ENCODE measurements around the gene CDC42BPB. TPM values are rescaled to one million over a fixed set of nuclear protein-coding genes. Genes with fewer than 3 reads are reported as not detected.

Gene CDC42BPB
- total RNA-seq, 1 experiment from 2014 or later, result 103 TPM

DNA sequence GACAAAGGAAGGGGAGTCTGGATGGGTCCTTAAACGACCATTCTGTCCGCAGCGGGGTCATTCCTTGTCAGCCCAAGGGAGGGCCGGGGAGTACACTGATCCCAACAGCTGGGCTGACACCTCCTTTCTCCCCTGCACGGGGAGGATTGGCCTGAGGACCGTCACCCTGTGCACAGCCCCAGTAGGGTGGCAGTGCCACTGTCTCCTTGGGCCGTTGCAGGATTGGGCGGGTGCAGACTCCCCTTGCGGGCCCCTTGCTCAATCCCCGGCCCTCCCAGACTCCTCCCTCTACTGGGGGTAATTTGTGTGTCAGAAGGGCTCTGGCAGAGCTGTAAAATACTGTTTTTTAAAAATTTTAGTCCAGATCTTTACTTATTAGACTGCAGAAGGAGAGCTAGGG is 147.4 kb downstream of the CDC42BPB start:
- no peak overlapping the region for H2BK120ac ChIP-seq (ENCODE audit: low read depth, low read length, poor library complexity, severe bottlenecking)
- no peak overlapping the region for H4K91ac ChIP-seq (ENCODE audit: insufficient read length, low read depth, low read length)
- H2BK12ac ChIP-seq (ENCODE audit: insufficient read length, low read depth, low read length), result no peak overlapping the region
- DNase-seq, result no peak
- no peak overlapping the region for H3K9ac ChIP-seq (ENCODE audit: extremely low read depth, insufficient read length, low read length)
- H3K27ac ChIP-seq (ENCODE audit: insufficient read length, low read depth, low read length), result no peak overlapping the region
- Mint-ChIP-seq H3K9me3 (peaks cover 16 to 17% of the 10 kb centered on the region in 2 experiments), H3K27me3 (ENCODE audit: low read depth) (no peaks in the 10 kb centered on the region), H3K36me3 (ENCODE audit: insufficient read depth in 1 of 3, low read depth in 3 of 3) (peaks cover 22 to 31% (median 28%) of the 10 kb centered on the region in 3 experiments), H3K27ac (0 out of 7 replicates have a peak overlapping the region, but pooled peaks of 1 of the 3 experiments have one; percentile 48), H3K4me1 (no peaks in the 10 kb centered on the region; a peak in 1 of 4 replicates), H3K4me3 (no peak overlapping the region)
- no peak overlapping the region for H3T11ph ChIP-seq (ENCODE audit: low read length)
- no peaks in the 10 kb centered on the region for H4K20me1 ChIP-seq (ENCODE audit: control insufficient read depth, insufficient read depth, insufficient read length)
- H3K27me3 ChIP-seq (ENCODE audit: insufficient read depth, low read length), result no peaks in the 10 kb centered on the region
- no peak overlapping the region for H2BK20ac ChIP-seq (ENCODE audit: low read depth, low read length, poor library complexity, severe bottlenecking)
- no peak overlapping the region for H3K18ac ChIP-seq (ENCODE audit: insufficient read length, low read depth, low read length)
- H3K4me2 ChIP-seq (ENCODE audit: insufficient read depth, insufficient read length, low read length), result no peak overlapping the region
- no peak for TF ChIP-seq CTCF (conservative IDR thresholded peaks at IDR 0.05)
- H3K79me2 ChIP-seq (ENCODE audit: insufficient read depth, low read length), result no peaks in the 10 kb centered on the region
- no peaks in the 10 kb centered on the region for H3K79me1 ChIP-seq (ENCODE audit: insufficient read depth, low read depth, low read length, poor library complexity, severe bottlenecking)
- no peak overlapping the region for H3K14ac ChIP-seq (ENCODE audit: insufficient read depth, low read length)
- H2BK15ac ChIP-seq (ENCODE audit: low read depth, low read length), result no peak overlapping the region
- H3K4me1 ChIP-seq (ENCODE audit: insufficient read depth, low read length), result no peaks in the 10 kb centered on the region
- no CpG with 5 or more reads among the region's 10 CpGs for WGBS (ENCODE audit: extremely low coverage, insufficient read length, low lambda C conversion rate)
- H3K23ac ChIP-seq (ENCODE audit: insufficient read length, low read depth, low read length), result no peak overlapping the region
- no peak overlapping the region for H2BK5ac ChIP-seq (ENCODE audit: insufficient read length, low read length)
- H2AFZ ChIP-seq (ENCODE audit: low read length), result no peak overlapping the region
- H3K9me3 ChIP-seq (ENCODE audit: control insufficient read depth, low read depth, low read length), result no peaks in the 10 kb centered on the region
- H4K5ac ChIP-seq (ENCODE audit: insufficient read length, low read depth, low read length), result no peak overlapping the region
- H4K8ac ChIP-seq (replicated peaks; ENCODE audit: insufficient read length, low read depth, low read length), result no peak overlapping the region
- no peak overlapping the region for H3K56ac ChIP-seq (ENCODE audit: insufficient read length, low read depth, low read length)
- no peak overlapping the region for H2AK5ac ChIP-seq (ENCODE audit: insufficient read length, low read length)
- H3K4ac ChIP-seq (ENCODE audit: low read depth, low read length), result no peak overlapping the region
- H3K23me2 ChIP-seq (ENCODE audit: insufficient read length, low read depth, low read length, poor library complexity, severe bottlenecking), result no peaks in the 10 kb centered on the region

Measured in H9 (cell line).